PC-3 (cell line): ENCODE data around the gene POLR2B. TPM values are rescaled to one million over a fixed set of nuclear protein-coding genes. Genes with fewer than 3 reads are reported as not detected.

Experiments
- ATAC-seq: fragments of 200-7000 bp; cut with Tn5 transposase; 2 replicates; pipeline ENCODE4 v1.9.1; 2020; ENCODE audit warnings: mild to moderate bottlenecking, moderate library complexity
- BruUV-seq: library from RNA; stranded (reverse); fragments of 400-500 nt; replicated peaks from 2 replicates; lab custom pipeline; 2021; lab: Mats Ljungman, UMichigan
- CTCF ChIA-PET: fragments of 300-600 bp; sonication (Branson Sonifier 250); formaldehyde crosslinking; loops from one replicate; lab custom pipeline; 2022; ENCODE audit warnings: antibody characterized with exemption; lab: Charles Lee
- POLR2A ChIA-PET: fragments of 300-600 bp; sonication (Branson Sonifier 250); formaldehyde crosslinking; loops from one replicate; lab custom pipeline; 2022; ENCODE audit warnings: antibody characterized with exemption; ENCODE audit not compliant: unreplicated experiment; lab: Charles Lee
- DNase-seq: peaks from one replicate; pipeline ENCODE4 v3.0.0-alpha.2; 2015
- H2AFZ ChIP-seq: fragments of 300-600 bp; sonication (generic); 2 replicates; pipeline ENCODE4 v1.6.0; 2016; ENCODE audit warnings: antibody characterized with exemption, low read length
- H3F3A ChIP-seq: fragments of 300-600 bp; sonication (generic); one replicate; pipeline ENCODE4 v1.6.0; 2017; ENCODE audit warnings: antibody characterized with exemption, low read length, control low read depth, mild to moderate bottlenecking; ENCODE audit not compliant: unreplicated experiment
- H3K27ac ChIP-seq: fragments of 300-600 bp; sonication (generic); 2 replicates; pipeline ENCODE4 v1.5.1; 2016; ENCODE audit warnings: mild to moderate bottlenecking, low read length
- H3K27me3 ChIP-seq: fragments of 300-600 bp; sonication (generic); 2 replicates; pipeline ENCODE4 v1.6.1; 2016; ENCODE audit warnings: low read length, mixed read lengths
- H3K36me3 ChIP-seq: fragments of 300-600 bp; sonication (generic); 2 replicates; pipeline ENCODE4 v1.6.1; 2016; ENCODE audit warnings: low read depth, mixed run types, low read length, mixed read lengths
- H3K4me1 ChIP-seq: fragments of 300-600 bp; sonication (generic); 2 replicates; pipeline ENCODE4 v1.5.1; 2016; ENCODE audit warnings: low read length; ENCODE audit not compliant: insufficient read depth
- H3K4me2 ChIP-seq: fragments of 300-600 bp; sonication (generic); 2 replicates; pipeline ENCODE4 v1.6.0; 2016; ENCODE audit warnings: low read length
- H3K4me3 ChIP-seq: fragments of 300-600 bp; sonication (generic); 2 replicates; pipeline ENCODE4 v1.5.1; 2016; ENCODE audit warnings: mild to moderate bottlenecking, low read length, mixed read lengths
- H3K79me2 ChIP-seq: fragments of 300-600 bp; sonication (generic); 2 replicates; pipeline ENCODE4 v1.6.1; 2017; ENCODE audit warnings: low read length, mixed read lengths
- H3K9ac ChIP-seq: fragments of 300-600 bp; sonication (generic); 2 replicates; pipeline ENCODE4 v1.6.0; 2016; ENCODE audit warnings: mild to moderate bottlenecking, low read length
- H3K9me2 ChIP-seq: fragments of 300-600 bp; sonication (generic); replicated peaks from 2 replicates; pipeline ENCODE4 v1.6.1; 2016; ENCODE audit warnings: mixed run types, low read length, mixed read lengths
- H3K9me3 ChIP-seq: fragments of 300-600 bp; sonication (generic); 2 replicates; pipeline ENCODE4 v1.6.1; 2016; ENCODE audit warnings: low read length, mixed read lengths
- H4K20me1 ChIP-seq: fragments of 300-600 bp; sonication (generic); 2 replicates; pipeline ENCODE4 v1.6.1; 2016; ENCODE audit warnings: low read length, mixed read lengths
- EZH2phosphoT487 ChIP-seq: fragments of 300-600 bp; sonication (generic); IDR thresholded peaks from 2 replicates; pipeline ENCODE4 v1.6.1; 2018; ENCODE audit warnings: mild to moderate bottlenecking, antibody characterized with exemption, low read length, borderline replicate concordance
- intact Hi-C: fragments of 100-400 bp; cut with micrococcal nuclease; formaldehyde crosslinking; loops from 2 replicates; pipeline ENCODE4 v1.9.0; 2023
- total RNA-seq: library from RNA; depleted of rRNA; stranded (reverse); fragments of >200 nt; gene quantifications from 2 replicates; pipeline ENCODE4 v1.2.3, GENCODE V29; 2014; rRNA removed

POLR2B gene
- total RNA-seq, 1 experiment from 2014 or later, result 190 TPM

GRCh38 chr4:57078685-57079521 is 100.2 kb downstream of the POLR2B start:
- no peaks in the 10 kb centered on the region for H3F3A ChIP-seq
- no peak overlapping the region for H3K4me2 ChIP-seq
- no peak for DNase-seq
- BruUV-seq, result no TSS peak
- ATAC-seq, result no peak
- no peak overlapping the region for H3K4me3 ChIP-seq
- POLR2A ChIA-PET, result no interaction called here
- no peaks in the 10 kb centered on the region for H3K9me3 ChIP-seq
- H3K27me3 ChIP-seq, result no peaks in the 10 kb centered on the region
- no peaks in the 10 kb centered on the region for H3K79me2 ChIP-seq
- no peak overlapping the region for H3K27ac ChIP-seq
- H2AFZ ChIP-seq, result no peak overlapping the region
- H3K4me1 ChIP-seq, result peaks cover 15% of the 10 kb centered on the region
- no peaks in the 10 kb centered on the region for H4K20me1 ChIP-seq
- CTCF ChIA-PET, result interaction anchor here (0.6 to 1.0 kb wide), 3 partner anchors 13 to 85 kb away, joined by 3 to 5 read pairs (median 4); no protein-coding TSS in a partner anchor
- intact Hi-C loops, result no loop called here
- H3K9me2 ChIP-seq, result no peaks in the 10 kb centered on the region
- H3K36me3 ChIP-seq, result no peaks in the 10 kb centered on the region
- no peak for TF ChIP-seq EZH2phosphoT487
- H3K9ac ChIP-seq, result no peak overlapping the region

Other genes starting within 250 kb of the POLR2B start
- gene SPINK2, start 157.2 kb upstream of the POLR2B start, total RNA-seq, result not detected in 2 replicates
- gene REST, start 71.0 kb upstream of the POLR2B start, total RNA-seq, result 21.7 and 22.4 TPM in 2 replicates
- 33.1 and 37.7 TPM in 2 replicates for gene NOA1, start 1.3 kb upstream of the POLR2B start, total RNA-seq
- not detected in 2 replicates for gene IGFBP7, start 131.5 kb downstream of the POLR2B start, total RNA-seq